HEK293 (cell line): ENCODE data around the gene ZNF492.

Source experiments
- GLI2 ChIP-seq: fragments of 450-650 bp; formaldehyde crosslinking; IDR thresholded peaks from 2 replicates; pipeline ENCODE4; 2017; ENCODE audit warnings: missing biosample characterization, missing genetic modification characterization, low read depth, borderline replicate concordance
- HOXA7 ChIP-seq: sonication (generic); formaldehyde crosslinking; IDR thresholded peaks from 2 replicates; pipeline ENCODE4 v1.8.1; 2022; ENCODE audit warnings: missing genetic modification reagents, borderline replicate concordance
- ZBTB48 ChIP-seq: fragments of 450-650 bp; formaldehyde crosslinking; IDR thresholded peaks from 2 replicates; pipeline ENCODE4 v1.5.1; 2016; ENCODE audit warnings: missing biosample characterization, missing genetic modification characterization
- ZBTB8A ChIP-seq: fragments of 450-650 bp; formaldehyde crosslinking; IDR thresholded peaks from 2 replicates; pipeline ENCODE4 v1.5.1; 2016; ENCODE audit warnings: missing biosample characterization, missing genetic modification characterization
- ZNF133 ChIP-seq: fragments of 450-650 bp; formaldehyde crosslinking; IDR thresholded peaks from 2 replicates; pipeline ENCODE4 v1.5.1; 2016; ENCODE audit warnings: missing biosample characterization, missing genetic modification characterization
- ZNF138 ChIP-seq: fragments of 450-650 bp; formaldehyde crosslinking; IDR thresholded peaks from 2 replicates; pipeline ENCODE4 v1.5.1; 2016; ENCODE audit warnings: missing biosample characterization, missing genetic modification characterization, borderline replicate concordance
- ZNF292 ChIP-seq: fragments of 450-650 bp; formaldehyde crosslinking; IDR thresholded peaks from 2 replicates; pipeline ENCODE4 v1.5.1; 2016; ENCODE audit warnings: low read depth, missing biosample characterization, missing genetic modification characterization, borderline replicate concordance
- ZNF366 ChIP-seq: fragments of 450-650 bp; formaldehyde crosslinking; conservative IDR thresholded peaks from 2 replicates; pipeline ENCODE4 v1.5.1; 2016; ENCODE audit warnings: missing biosample characterization, missing genetic modification characterization
- TF ChIP-seq, protein P1 (sequence below): fragments of 450-650 bp; formaldehyde crosslinking; IDR thresholded peaks from 2 replicates; pipeline ENCODE4 v1.5.1; 2016; ENCODE audit warnings: missing biosample characterization, missing genetic modification characterization
- TF ChIP-seq, protein P2 (sequence below): fragments of 450-650 bp; formaldehyde crosslinking; IDR thresholded peaks from 2 replicates; pipeline ENCODE4 v1.5.1; 2016; ENCODE audit warnings: missing biosample characterization, missing genetic modification characterization

GRCh38 chr19:22708983-22709382 lies 74.9 kb downstream of the ZNF492 start:
- no peak for TF ChIP-seq HOXA7
- TF ChIP-seq ZBTB48, result no peak
- TF ChIP-seq, protein P1, sequence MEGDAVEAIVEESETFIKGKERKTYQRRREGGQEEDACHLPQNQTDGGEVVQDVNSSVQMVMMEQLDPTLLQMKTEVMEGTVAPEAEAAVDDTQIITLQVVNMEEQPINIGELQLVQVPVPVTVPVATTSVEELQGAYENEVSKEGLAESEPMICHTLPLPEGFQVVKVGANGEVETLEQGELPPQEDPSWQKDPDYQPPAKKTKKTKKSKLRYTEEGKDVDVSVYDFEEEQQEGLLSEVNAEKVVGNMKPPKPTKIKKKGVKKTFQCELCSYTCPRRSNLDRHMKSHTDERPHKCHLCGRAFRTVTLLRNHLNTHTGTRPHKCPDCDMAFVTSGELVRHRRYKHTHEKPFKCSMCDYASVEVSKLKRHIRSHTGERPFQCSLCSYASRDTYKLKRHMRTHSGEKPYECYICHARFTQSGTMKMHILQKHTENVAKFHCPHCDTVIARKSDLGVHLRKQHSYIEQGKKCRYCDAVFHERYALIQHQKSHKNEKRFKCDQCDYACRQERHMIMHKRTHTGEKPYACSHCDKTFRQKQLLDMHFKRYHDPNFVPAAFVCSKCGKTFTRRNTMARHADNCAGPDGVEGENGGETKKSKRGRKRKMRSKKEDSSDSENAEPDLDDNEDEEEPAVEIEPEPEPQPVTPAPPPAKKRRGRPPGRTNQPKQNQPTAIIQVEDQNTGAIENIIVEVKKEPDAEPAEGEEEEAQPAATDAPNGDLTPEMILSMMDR (tag by site-specific recombination), result no peak
- no peak for TF ChIP-seq GLI2 (tag by site-specific recombination)
- no peak for TF ChIP-seq ZNF138 (tag by site-specific recombination)
- TF ChIP-seq, protein P2, sequence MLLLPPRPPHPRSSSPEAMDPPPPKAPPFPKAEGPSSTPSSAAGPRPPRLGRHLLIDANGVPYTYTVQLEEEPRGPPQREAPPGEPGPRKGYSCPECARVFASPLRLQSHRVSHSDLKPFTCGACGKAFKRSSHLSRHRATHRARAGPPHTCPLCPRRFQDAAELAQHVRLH, result no peak
- TF ChIP-seq ZBTB8A (tag by site-specific recombination), result no peak
- no peak for TF ChIP-seq ZNF292 (tag by site-specific recombination)
- TF ChIP-seq ZNF366 (tag by site-specific recombination), result no peak
- TF ChIP-seq ZNF133 (tag by site-specific recombination), result no peak
